ENCODE measurements around the gene SPOCK1.

The SPOCK1 gene

GRCh38 chr5:137355708-137356107 lies 143.4 kb downstream of the SPOCK1 start:
- TF ChIP-seq POLR2AphosphoS5 (IDR thresholded peaks at IDR 0.05; ENCODE audit: low read depth, low read length) (no peak), FOXP2 (optimal IDR thresholded peaks at IDR 0.05; ENCODE audit: borderline replicate concordance, extremely low read depth, extremely low read length, insufficient read depth) (no peak)

DNA sequence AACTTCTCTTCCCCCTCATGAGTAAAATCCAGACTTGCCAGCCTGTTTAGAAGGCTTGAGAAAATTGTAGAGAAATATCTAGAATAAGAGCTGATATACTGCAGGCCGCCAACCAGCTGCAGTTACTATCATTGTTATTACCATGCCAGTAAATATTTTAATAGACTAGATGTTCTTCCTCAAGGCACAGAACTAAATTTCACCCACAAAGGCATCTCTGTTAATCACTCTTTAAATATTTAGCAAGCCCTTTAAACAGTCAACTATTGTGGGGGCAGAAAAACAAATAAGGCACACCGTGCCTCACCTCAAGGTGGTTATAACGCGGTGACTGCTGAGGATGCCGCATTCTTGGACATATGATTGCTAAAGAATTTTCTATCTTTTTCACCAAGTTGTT lies 147.0 kb downstream of the SPOCK1 start:
- no peak for TF ChIP-seq FOXP2 (optimal IDR thresholded peaks at IDR 0.05; ENCODE audit: borderline replicate concordance, extremely low read depth, extremely low read length, insufficient read depth)
- no peak for TF ChIP-seq REST (IDR thresholded peaks at IDR 0.05; ENCODE audit: insufficient read depth in 1 of 2, low read depth in 2 of 2, low read length in 2 of 2)
- TF ChIP-seq POLR2AphosphoS5 (IDR thresholded peaks at IDR 0.05; ENCODE audit: low read depth, low read length), result no peak
- no peak for TF ChIP-seq TAF1 (IDR thresholded peaks at IDR 0.05; ENCODE audit: borderline replicate concordance, insufficient read depth, low read length)
- no peak for TF ChIP-seq SIN3A (IDR thresholded peaks at IDR 0.05; ENCODE audit: borderline replicate concordance, insufficient read depth, low read length)

- TF ChIP-seq REST (IDR thresholded peaks at IDR 0.05; ENCODE audit: insufficient read depth in 1 of 2, low read depth in 2 of 2, low read length in 2 of 2) (no peak), FOXP2 (optimal IDR thresholded peaks at IDR 0.05; ENCODE audit: borderline replicate concordance, extremely low read depth, extremely low read length, insufficient read depth) (no peak), SIN3A (IDR thresholded peaks at IDR 0.05; ENCODE audit: borderline replicate concordance, insufficient read depth, low read length) (no peak), POLR2AphosphoS5 (IDR thresholded peaks at IDR 0.05; ENCODE audit: low read depth, low read length) (no peak), TAF1 (IDR thresholded peaks at IDR 0.05; ENCODE audit: borderline replicate concordance, insufficient read depth, low read length) (no peak)
Observed at GRCh38 chr5:137350791-137351190, 148.3 kb downstream of the SPOCK1 start.

GRCh38 chr5:137348759-137349158 lies 150.4 kb downstream of the SPOCK1 start:
- TF ChIP-seq SIN3A (IDR thresholded peaks at IDR 0.05; ENCODE audit: borderline replicate concordance, insufficient read depth, low read length), result no peak
- TF ChIP-seq POLR2AphosphoS5 (IDR thresholded peaks at IDR 0.05; ENCODE audit: low read depth, low read length), result no peak
- TF ChIP-seq FOXP2 (optimal IDR thresholded peaks at IDR 0.05; ENCODE audit: borderline replicate concordance, extremely low read depth, extremely low read length, insufficient read depth), result no peak
- no peak for TF ChIP-seq TAF1 (IDR thresholded peaks at IDR 0.05; ENCODE audit: borderline replicate concordance, insufficient read depth, low read length)
- no peak for TF ChIP-seq REST (IDR thresholded peaks at IDR 0.05; ENCODE audit: insufficient read depth in 1 of 2, low read depth in 2 of 2, low read length in 2 of 2)

DNA sequence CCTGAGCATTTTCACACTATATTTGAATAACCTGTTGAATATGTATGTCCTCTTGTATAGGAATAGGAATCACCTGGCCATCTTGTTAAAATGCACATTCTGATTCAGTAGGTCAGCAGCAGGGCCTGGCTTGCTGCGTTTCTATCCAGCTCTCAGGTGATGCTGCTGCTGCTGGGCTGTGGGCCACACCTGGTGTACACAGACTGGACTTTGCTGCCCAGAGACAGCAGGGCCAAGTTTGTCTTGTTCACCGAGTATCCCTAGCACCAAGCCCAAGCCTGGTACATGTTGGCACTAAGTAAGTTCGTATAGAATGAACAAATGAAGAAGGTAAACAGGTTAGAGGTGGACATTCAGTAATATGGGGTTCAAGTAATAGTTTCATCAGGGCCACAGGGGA lies 151.3 kb downstream of the SPOCK1 start:
- TF ChIP-seq POLR2AphosphoS5 (IDR thresholded peaks at IDR 0.05; ENCODE audit: low read depth, low read length), result no peak
- TF ChIP-seq FOXP2 (optimal IDR thresholded peaks at IDR 0.05; ENCODE audit: borderline replicate concordance, extremely low read depth, extremely low read length, insufficient read depth), result no peak
- no peak for TF ChIP-seq TAF1 (IDR thresholded peaks at IDR 0.05; ENCODE audit: borderline replicate concordance, insufficient read depth, low read length)
- no peak for TF ChIP-seq REST (IDR thresholded peaks at IDR 0.05; ENCODE audit: insufficient read depth in 1 of 2, low read depth in 2 of 2, low read length in 2 of 2)
- no peak for TF ChIP-seq SIN3A (IDR thresholded peaks at IDR 0.05; ENCODE audit: borderline replicate concordance, insufficient read depth, low read length)
